Measurements from ENCODE around the gene TMEM163. TPM values are rescaled to one million over a fixed set of nuclear protein-coding genes. Genes with fewer than 3 reads are reported as not detected.

Gene TMEM163
- total RNA-seq, 1 experiment from 2014 or later, result 4.1 TPM

DNA sequence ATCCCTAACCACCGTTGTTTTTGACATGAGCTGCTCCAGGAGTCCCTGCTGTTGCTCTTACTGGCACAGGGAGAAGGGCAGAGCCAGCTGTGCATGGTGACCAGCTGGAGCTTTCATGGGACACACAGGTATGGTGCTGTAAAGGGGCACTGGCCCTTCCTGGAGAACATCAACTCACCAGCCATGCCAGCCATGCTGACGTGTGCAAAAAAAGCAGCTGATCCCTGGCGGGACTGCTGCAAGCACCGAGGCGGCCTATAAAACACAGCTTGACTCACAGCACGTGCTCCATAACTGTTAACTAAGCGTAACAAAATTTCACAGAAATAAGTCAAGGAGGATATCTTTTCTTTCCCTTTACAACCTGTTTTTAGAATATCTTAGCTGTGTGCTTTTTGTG, 165.1 kb downstream of the TMEM163 start:
- TF ChIP-seq, protein P1, sequence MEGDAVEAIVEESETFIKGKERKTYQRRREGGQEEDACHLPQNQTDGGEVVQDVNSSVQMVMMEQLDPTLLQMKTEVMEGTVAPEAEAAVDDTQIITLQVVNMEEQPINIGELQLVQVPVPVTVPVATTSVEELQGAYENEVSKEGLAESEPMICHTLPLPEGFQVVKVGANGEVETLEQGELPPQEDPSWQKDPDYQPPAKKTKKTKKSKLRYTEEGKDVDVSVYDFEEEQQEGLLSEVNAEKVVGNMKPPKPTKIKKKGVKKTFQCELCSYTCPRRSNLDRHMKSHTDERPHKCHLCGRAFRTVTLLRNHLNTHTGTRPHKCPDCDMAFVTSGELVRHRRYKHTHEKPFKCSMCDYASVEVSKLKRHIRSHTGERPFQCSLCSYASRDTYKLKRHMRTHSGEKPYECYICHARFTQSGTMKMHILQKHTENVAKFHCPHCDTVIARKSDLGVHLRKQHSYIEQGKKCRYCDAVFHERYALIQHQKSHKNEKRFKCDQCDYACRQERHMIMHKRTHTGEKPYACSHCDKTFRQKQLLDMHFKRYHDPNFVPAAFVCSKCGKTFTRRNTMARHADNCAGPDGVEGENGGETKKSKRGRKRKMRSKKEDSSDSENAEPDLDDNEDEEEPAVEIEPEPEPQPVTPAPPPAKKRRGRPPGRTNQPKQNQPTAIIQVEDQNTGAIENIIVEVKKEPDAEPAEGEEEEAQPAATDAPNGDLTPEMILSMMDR (IDR thresholded peaks at IDR 0.05; ENCODE audit: insufficient read depth in 1 of 2, low read depth in 1 of 2, low read length in 1 of 2, severe bottlenecking in 1 of 2, unreplicated experiment in 1 of 2), result no peak
- intact Hi-C loops (cut with micrococcal nuclease; ENCODE audit: unreplicated experiment), result no loop called here
- ChIA-PET CTCF (no interaction called here), POLR2A (no interaction called here)
- no peaks in the 10 kb centered on the region for H3K4me1 ChIP-seq
- no peak overlapping the region for H3K27ac Mint-ChIP-seq (ENCODE audit: unreplicated experiment)
- H3K36me3 ChIP-seq (ENCODE audit: control insufficient read depth, insufficient read depth, low read length), result no peaks in the 10 kb centered on the region
- no peak overlapping the region for H3K4me3 ChIP-seq (ENCODE audit: low read depth, low read length)
- H3K27me3 Mint-ChIP-seq (ENCODE audit: insufficient read depth, unreplicated experiment), result peaks cover 7% of the 10 kb centered on the region
- no peak overlapping the region for H3K4me3 Mint-ChIP-seq (ENCODE audit: unreplicated experiment)
- BruUV-seq (replicated peaks), result no TSS peak
- H3K4me1 Mint-ChIP-seq (ENCODE audit: low read depth, unreplicated experiment), result no peaks in the 10 kb centered on the region
- no peaks in the 10 kb centered on the region for H3K9me3 ChIP-seq
- no peaks in the 10 kb centered on the region for H3K27me3 ChIP-seq (replicated peaks; ENCODE audit: control insufficient read depth, insufficient read depth, low read length)
- H3K9me3 Mint-ChIP-seq (ENCODE audit: unreplicated experiment), result no peaks in the 10 kb centered on the region
- DNase-seq, result no peak
- no peaks in the 10 kb centered on the region for H3K36me3 Mint-ChIP-seq (ENCODE audit: insufficient read depth, unreplicated experiment)

DNA sequence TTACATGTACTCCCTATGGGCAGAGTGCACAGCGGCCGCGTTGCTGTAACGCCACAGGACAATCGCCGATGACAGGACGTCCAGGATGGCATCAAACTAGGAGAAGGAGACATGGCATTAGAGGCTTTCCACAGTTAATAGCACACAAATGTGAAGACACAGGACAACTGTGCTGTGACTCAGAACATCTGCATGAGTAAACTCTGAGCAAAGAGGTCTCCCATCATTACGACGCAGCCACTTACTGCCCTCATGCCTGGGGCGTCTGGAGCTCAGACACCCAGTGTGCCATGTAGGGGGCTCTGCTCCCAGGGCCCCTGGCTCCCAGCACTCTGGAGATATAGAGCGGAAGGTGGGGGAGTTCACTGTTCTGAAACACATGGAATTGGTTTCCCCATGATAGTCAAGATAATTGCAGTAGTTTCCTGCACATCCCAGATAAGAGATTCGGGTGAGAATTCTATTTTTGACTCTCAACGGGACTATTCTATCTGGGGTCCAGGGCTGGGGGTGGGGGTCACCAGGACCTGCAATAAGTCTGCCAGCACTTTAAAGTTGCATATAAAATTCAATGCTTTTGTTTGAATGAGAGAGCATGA, 168.1 kb downstream of the TMEM163 start:
- Histone ChIP-seq H3K9me3 (no peaks in the 10 kb centered on the region), H3K36me3 (ENCODE audit: control insufficient read depth, insufficient read depth, low read length) (no peaks in the 10 kb centered on the region), H3K4me1 (no peaks in the 10 kb centered on the region), H3K4me3 (ENCODE audit: low read depth, low read length) (no peak overlapping the region), H3K27me3 (replicated peaks; ENCODE audit: control insufficient read depth, insufficient read depth, low read length) (no peaks in the 10 kb centered on the region)
- intact Hi-C loops (cut with micrococcal nuclease; ENCODE audit: unreplicated experiment), result no loop called here
- no peak for DNase-seq
- H3K4me3 Mint-ChIP-seq (ENCODE audit: unreplicated experiment), result no peak overlapping the region
- no peaks in the 10 kb centered on the region for H3K36me3 Mint-ChIP-seq (ENCODE audit: insufficient read depth, unreplicated experiment)
- ChIA-PET POLR2A (no interaction called here), CTCF (no interaction called here)
- H3K9me3 Mint-ChIP-seq (ENCODE audit: unreplicated experiment), result no peaks in the 10 kb centered on the region
- H3K4me1 Mint-ChIP-seq (ENCODE audit: low read depth, unreplicated experiment), result no peaks in the 10 kb centered on the region
- BruUV-seq (replicated peaks), result no TSS peak
- H3K27me3 Mint-ChIP-seq (ENCODE audit: insufficient read depth, unreplicated experiment), result peaks cover 3% of the 10 kb centered on the region
- H3K27ac Mint-ChIP-seq (ENCODE audit: unreplicated experiment), result no peak overlapping the region
- TF ChIP-seq, protein P1 (IDR thresholded peaks at IDR 0.05; ENCODE audit: insufficient read depth in 1 of 2, low read depth in 1 of 2, low read length in 1 of 2, severe bottlenecking in 1 of 2, unreplicated experiment in 1 of 2), result no peak

DNA sequence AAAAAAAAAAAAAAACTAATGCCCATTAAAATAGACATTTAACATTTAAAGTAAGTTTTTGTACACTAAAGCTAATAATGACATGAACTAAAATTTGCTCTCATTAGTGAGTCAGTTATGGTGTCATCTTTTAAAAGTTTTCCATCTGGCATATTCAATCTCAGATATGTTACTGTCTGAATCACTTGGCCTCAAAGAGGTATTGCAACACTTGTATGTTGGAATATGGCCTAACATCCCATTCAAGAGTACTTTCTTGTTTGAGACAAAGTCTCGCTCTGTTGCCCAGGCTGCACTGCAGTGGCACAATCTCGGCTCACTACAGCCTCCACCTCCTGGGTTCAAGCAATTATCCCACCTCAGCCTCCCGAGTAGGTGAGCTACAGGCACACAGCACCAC, 169.7 kb downstream of the TMEM163 start:
- no peak overlapping the region for H3K27ac Mint-ChIP-seq (ENCODE audit: unreplicated experiment)
- no peaks in the 10 kb centered on the region for H3K4me1 Mint-ChIP-seq (ENCODE audit: low read depth, unreplicated experiment)
- no peaks in the 10 kb centered on the region for H3K4me1 ChIP-seq
- H3K36me3 ChIP-seq (ENCODE audit: control insufficient read depth, insufficient read depth, low read length), result no peaks in the 10 kb centered on the region
- TF ChIP-seq, protein P1 (IDR thresholded peaks at IDR 0.05; ENCODE audit: insufficient read depth in 1 of 2, low read depth in 1 of 2, low read length in 1 of 2, severe bottlenecking in 1 of 2, unreplicated experiment in 1 of 2), result no peak
- CTCF ChIA-PET, result no interaction called here
- no peaks in the 10 kb centered on the region for H3K27me3 ChIP-seq (replicated peaks; ENCODE audit: control insufficient read depth, insufficient read depth, low read length)
- H3K9me3 ChIP-seq, result no peaks in the 10 kb centered on the region
- POLR2A ChIA-PET, result no interaction called here
- intact Hi-C loops (cut with micrococcal nuclease; ENCODE audit: unreplicated experiment), result no loop called here
- H3K4me3 Mint-ChIP-seq (ENCODE audit: unreplicated experiment), result no peak overlapping the region
- no peaks in the 10 kb centered on the region for H3K9me3 Mint-ChIP-seq (ENCODE audit: unreplicated experiment)
- BruUV-seq (replicated peaks), result no TSS peak
- no peak overlapping the region for H3K4me3 ChIP-seq (ENCODE audit: low read depth, low read length)
- DNase-seq, result no peak
- no peaks in the 10 kb centered on the region for H3K36me3 Mint-ChIP-seq (ENCODE audit: insufficient read depth, unreplicated experiment)
- peaks cover 5% of the 10 kb centered on the region for H3K27me3 Mint-ChIP-seq (ENCODE audit: insufficient read depth, unreplicated experiment)

All from Caco-2 (cell line).